GM12801 (cell line): ENCODE data around the gene PSD2.

Experiments
- TF ChIP-seq, protein P1 (sequence below): IDR thresholded peaks from one replicate; pipeline ENCODE4 v1.5.1; 2011; ENCODE audit warnings: control low read depth; ENCODE audit not compliant: insufficient read length; ENCODE audit errors: extremely low read depth

The PSD2 gene

DNA sequence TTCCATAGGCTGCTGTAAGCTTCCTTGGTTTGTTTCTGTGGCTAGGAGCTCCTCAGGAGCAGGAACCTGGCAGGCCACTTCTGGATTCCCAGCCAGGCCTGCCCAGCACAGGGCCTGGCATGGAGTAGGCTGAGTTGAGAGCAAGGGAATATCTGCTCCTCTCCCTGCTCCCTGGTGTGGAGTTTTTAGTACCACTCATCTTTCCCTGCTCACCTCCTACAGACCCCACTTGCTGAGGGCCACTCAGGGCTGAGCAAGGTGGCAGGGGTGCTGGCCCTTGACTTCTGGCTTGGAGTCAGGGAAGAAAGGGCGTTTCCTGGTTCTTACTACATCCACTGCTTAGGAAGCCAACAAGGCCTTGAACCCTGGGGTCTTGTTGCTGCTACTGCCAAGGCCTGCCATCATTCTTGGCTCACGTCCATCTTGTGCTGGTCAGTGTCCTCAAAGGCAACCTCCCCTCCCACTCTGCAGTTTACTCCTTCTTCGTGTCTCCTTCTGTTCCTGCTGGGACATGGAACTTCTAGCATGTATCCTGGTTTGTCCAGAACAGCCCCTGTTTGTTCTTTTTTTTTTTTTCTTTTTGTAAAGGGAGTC is 54.9 kb downstream of the PSD2 start:
- TF ChIP-seq, protein P1, sequence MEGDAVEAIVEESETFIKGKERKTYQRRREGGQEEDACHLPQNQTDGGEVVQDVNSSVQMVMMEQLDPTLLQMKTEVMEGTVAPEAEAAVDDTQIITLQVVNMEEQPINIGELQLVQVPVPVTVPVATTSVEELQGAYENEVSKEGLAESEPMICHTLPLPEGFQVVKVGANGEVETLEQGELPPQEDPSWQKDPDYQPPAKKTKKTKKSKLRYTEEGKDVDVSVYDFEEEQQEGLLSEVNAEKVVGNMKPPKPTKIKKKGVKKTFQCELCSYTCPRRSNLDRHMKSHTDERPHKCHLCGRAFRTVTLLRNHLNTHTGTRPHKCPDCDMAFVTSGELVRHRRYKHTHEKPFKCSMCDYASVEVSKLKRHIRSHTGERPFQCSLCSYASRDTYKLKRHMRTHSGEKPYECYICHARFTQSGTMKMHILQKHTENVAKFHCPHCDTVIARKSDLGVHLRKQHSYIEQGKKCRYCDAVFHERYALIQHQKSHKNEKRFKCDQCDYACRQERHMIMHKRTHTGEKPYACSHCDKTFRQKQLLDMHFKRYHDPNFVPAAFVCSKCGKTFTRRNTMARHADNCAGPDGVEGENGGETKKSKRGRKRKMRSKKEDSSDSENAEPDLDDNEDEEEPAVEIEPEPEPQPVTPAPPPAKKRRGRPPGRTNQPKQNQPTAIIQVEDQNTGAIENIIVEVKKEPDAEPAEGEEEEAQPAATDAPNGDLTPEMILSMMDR: no peak

DNA sequence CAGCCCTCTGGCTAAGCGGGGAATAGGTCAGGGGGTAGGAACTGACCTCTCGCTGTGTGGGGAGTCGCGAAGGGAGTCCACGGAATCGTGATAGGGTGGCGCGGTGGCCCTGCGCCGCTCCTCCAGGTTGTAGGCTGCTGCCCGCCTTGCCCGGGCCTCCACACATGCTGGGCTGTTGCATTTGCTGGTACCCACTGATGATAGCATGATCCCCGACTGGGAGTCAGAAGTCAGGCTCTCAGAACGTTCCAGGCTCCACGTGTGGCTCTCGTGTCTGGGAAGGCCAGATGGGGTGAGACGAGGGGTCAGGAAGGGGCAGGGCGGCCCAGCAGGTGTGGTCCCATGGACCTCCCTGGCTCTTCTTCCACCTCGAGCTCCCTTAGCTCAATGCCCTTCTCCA is 56.0 kb downstream of the PSD2 start:
- TF ChIP-seq, protein P1: no peak

DNA sequence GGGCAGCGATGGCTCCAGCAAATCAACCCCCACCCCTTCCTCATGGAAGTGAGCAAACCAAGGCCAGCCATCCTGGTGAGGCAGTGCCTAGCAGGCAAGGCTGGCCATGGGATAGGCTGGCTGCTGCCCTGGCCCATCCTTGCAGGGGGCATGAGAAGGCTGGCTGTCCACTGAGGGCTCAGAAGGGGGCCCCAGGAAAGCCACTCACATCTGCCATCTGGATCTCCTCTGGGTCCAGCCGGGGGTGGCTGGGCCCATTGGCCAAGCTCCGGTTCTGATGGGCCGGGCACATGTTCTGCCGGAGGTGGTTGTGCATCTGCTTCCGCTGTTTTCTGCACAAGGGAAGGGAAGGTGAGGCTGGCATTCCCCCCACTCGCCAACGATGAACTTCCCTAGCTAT is 57.1 kb downstream of the PSD2 start:
- TF ChIP-seq, protein P1: no peak

DNA sequence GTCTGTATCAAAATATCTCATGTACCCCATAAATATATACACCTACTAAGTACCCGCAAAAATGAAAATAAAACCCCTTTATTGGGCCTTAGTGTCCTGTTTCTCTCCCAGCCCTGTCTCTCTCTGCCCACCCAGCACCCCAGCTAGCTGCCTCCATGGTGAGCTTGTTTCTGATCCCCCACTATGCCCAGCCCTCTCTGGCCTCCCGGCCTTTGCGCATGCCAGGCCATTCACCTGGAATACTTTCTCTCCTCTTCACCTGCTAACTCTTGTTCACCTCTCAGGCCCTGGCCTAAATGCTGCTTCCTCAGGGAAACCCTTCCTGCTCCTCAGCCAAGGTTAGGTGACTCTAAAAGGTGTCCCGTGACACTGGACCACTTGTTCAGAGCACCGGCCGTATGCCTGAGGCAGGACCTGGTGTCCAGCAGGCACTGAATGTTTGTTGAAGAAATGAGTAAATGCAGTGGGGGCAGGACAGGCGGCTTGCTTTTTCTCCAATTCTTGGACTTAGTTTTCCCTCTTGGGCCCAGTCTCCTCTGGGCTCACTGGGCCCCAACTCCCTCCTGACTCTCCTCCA is 58.5 kb downstream of the PSD2 start:
- TF ChIP-seq, protein P1: no peak

DNA sequence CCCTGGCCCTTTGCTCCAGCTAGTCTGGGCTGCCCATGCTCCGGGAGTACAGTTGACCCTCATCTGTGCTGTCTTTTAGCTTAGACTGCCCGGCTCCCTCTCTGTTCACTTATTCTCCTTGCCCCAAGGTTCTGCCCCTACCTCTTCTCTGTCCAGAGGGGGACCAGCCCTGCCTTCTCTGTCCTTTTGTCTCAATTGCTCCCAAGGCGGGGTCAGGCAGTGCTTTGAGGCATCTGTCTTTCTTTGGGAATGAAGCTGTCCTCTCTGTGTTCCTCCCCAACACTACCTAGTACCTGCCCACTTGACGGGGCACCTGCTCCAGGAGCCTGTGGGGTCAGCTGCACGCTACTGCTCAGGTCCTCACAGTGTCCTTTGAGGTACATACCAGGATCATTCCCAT is 59.3 kb downstream of the PSD2 start:
- TF ChIP-seq, protein P1: no peak

DNA sequence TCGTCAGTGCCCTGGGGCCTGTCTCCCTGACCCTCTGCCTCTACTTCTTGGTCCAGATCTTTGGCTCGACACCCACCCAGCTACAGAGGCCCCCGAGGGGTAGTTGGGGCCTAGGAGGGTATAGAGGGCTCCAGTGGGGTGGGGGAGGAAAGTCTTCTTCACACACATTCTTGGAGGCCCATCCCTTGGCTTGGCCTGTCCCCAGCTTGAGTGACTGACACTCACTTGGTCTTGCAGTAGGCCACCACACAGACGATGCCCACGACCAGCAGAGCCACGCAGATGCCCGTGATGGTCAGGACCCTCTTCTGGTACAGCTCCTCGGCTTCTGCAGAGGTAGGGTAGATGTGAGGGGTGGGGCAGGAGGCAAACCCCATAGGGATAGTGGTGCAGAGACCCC is 59.8 kb downstream of the PSD2 start:
- TF ChIP-seq, protein P1: no peak

DNA sequence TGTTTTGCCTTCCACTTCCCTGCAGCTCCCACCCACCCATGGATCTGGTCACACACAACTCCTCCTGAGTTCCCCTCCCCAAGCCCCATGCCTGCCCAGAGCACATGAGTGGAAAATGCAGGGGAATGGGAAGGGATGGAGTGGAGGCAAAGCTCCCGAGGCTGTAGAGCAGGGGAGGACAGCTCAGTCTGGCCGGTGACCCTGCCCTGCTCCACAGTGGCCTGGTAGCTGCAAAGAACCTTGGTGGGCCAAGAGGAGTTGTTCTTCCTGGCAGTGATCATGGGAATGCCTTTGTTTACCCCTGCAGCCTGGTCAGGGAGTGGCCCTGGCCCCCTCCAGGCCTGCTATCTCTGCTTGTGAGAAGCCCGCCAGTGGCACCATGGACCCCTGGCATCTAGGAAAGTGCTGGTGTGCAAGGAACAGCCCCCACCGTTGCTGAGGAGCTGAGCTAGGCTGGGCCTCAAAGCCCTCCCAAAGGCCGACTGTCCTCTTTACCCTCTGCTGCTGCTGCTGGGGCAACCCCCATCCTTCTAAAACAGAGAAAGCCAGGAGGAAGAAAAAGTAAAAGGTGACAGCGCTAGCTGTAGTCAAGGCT is 60.4 kb downstream of the PSD2 start:
- TF ChIP-seq, protein P1: no peak
